HG03521 (cell line): ENCODE data around the gene ADD1.

ENCODE experiments used
- ATAC-seq: cut with Tn5 transposase; IDR thresholded peaks from one replicate; pipeline ENCODE4 v1.9.1; 2021; ENCODE audit warnings: mild to moderate bottlenecking, moderate library complexity; ENCODE audit not compliant: unreplicated experiment

Gene ADD1

DNA sequence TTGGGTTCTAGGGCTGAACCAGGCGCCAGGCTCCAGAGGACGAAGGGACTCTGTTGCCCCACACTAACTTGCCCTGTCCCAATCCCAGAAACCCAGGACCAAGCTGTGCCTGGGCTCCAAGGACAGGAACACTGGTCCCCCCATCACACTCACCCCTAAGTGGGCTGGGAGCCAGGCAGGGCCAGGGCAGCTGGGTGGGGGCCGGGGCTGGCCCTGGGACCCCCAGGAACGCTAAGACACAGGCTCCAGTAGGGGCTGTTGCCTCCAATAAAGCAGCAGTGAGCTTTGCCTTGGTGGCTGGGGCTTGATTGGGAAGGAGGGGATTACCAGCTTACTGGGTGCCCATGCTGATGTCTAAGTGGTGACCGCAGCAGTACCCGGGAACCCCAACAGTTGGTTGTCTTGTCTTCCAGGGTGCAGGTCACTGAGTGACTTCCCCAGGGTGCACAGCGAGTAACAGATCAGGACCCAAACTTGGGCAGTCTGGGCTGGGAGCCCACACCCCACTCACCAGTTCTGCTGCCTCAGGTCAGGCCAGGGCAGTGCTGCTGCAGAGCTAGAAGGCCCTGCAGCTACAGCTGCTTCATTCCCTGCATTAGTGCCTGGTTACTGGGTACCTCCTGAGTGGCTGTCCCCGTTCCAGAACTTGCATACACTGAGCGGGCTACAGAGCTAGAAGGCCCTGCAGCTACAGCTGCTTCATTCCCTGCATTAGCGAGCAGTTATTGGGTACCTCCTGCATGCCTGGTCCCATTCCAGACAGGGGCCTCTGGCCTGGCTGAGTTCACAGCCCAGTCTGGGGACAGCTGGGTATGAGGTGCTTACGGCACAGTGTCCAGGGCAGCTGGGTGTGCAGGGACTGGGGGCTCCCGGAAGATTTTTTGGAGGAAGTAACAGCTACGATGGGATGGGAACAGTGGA, 9.4 kb upstream of the ADD1 start:
- ATAC-seq: no peak

- no peak for ATAC-seq
Measured at GRCh38 chr4:2835978-2836377, 7.7 kb upstream of the ADD1 start.

DNA sequence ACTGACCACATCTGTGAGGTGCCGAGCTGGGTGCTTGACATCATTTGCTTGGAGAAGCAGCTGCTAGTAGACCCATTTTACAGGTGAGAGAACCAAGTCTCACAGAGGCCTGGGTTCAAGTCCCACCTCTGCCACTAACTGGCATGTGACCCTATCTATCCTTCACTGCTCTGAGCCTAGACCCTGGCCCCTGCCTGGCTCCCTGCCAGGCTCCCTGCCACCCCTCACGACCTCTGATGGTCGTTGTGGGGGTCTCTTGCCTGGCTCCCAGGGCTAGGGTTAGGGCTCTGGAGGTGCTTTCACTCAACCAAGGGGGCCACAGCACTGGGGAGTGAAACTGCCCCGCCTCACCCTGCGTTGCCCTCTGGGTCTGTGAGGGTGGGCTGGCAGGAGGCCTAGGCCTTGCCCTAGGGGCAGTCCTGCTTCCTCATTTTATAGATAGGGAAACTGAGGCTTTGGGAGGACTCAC, 7.2 kb upstream of the ADD1 start:
- ATAC-seq: no peak

- no peak for ATAC-seq
Measured at GRCh38 chr4:2837110-2837903, 6.3 kb upstream of the ADD1 start.

DNA sequence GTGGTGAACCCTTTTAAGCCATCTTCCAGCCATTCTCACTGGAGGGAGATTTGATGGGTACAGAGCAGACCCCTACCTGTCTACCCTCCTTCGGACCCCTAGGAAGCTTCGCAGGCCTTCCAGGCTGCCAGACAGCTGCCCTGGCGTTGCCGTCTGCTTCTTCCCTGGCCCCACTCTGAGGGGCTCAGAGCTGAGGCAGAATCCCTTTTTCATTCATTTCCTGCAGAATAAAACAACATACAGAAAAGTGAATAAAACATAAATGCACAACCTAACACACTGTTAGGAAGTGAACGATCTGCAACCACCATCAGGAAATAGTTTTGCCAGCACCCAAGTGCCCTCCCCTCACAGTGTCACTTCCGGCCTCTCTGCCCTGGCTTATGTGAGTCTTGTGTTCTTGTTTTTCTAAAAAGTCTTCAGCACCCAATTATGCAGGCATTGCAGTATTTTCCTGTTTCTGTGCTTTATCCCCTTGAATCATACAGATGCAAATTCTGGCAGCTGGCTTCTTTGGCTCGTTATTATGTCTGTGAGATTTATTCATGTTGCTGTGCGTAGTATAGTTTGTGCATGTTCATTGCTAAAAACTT, 5.6 kb upstream of the ADD1 start:
- ATAC-seq: no peak

DNA sequence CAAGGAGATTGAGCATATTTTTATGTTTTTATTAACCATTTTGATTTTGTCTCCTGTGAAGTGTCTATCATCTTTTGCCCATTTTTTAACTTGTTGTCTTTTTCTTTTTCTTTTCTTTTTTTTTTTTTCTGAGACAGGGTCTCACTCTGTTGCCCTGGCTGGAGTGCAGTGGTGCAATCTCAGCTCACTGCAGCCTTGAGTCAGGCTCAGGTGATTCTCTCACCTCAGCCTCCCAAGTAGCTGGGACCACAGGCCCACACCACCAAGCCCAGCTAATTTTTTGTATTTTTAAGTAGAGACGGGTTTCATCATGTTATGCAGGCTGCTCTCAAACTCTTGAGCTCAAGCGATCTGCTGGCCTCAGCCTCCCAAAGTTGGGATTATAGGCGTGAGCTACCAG, 4.6 kb upstream of the ADD1 start:
- no peak for ATAC-seq

DNA sequence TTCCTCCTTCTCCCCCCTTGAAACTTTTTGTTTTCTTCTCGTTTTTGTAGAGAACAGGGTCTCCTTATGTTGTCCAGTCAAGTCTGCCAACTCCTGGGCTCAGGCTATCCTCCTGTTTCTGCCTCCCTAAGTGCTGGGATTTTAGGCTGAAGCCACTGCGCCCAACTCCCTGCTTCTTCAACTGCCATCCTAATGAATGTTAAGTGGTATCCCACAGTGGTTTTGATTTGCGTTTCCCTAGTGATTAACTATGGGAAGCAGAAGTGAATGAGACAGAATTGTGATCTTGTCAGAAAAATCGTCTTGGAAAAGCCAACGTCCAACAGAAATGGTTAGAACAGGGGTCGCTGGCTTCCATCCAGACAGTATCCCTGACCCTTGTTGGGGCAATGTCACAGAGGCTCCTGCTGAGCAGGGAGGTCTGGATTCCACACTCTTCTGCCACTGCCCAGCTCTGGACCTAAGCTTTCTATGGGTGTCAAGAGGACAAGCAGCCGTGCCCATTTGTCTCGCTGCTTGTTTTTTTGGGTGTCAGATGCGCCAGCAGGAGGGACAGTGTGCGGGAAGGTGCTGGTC, 869 bp upstream of the ADD1 start:
- no peak for ATAC-seq

- ATAC-seq: no peak
Measured at GRCh38 chr4:2843941-2844584, 419 bp downstream of the ADD1 start.

GRCh38 chr4:2846172-2846571, 2.5 kb downstream of the ADD1 start:
- ATAC-seq: no peak

DNA sequence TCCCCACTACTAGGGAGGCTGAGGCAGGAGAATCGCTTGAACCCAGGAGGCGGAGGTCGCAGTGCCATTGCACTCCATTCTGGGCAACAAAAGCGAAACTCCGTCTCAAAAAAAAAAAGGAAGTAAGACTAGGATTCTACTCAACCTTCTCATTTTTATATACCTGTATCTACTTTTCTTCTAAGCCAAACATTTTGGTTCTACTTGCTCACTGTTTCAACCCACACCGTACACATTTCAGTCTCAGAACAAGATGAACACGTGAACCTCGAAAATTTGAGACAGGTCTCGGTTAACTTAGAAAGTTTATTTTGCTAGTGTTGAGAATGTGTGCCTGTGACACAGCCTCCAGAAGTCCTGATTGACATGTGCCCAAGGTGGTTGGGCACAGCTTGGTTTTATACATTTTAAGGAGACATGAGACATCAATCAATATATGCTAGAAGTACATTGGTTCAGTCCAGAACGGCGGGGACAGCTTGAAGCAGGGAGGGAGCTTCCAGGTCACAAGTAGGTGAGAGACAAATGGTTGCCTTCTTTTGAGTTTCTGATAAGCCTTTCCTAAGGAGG, 3.7 kb downstream of the ADD1 start:
- no peak for ATAC-seq

DNA sequence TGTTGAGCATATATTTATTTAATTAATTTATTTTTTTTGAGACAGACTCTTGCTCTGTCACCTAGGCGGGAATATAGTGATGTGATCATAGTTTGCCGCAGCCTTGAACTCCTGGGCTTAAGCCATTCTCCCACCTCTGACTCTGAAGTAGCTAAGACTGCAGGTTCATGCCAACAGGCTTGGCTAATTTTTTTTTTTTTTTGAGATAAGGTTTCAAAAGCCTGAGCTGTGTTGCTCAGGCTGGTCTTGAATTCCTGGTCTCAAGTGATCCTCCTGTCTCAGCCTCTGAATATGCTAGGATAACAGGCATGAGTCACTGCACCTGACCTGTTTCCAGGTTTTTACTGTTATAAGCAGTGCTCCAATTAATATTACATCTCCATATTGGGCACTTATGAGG, 4.8 kb downstream of the ADD1 start:
- no peak for ATAC-seq

DNA sequence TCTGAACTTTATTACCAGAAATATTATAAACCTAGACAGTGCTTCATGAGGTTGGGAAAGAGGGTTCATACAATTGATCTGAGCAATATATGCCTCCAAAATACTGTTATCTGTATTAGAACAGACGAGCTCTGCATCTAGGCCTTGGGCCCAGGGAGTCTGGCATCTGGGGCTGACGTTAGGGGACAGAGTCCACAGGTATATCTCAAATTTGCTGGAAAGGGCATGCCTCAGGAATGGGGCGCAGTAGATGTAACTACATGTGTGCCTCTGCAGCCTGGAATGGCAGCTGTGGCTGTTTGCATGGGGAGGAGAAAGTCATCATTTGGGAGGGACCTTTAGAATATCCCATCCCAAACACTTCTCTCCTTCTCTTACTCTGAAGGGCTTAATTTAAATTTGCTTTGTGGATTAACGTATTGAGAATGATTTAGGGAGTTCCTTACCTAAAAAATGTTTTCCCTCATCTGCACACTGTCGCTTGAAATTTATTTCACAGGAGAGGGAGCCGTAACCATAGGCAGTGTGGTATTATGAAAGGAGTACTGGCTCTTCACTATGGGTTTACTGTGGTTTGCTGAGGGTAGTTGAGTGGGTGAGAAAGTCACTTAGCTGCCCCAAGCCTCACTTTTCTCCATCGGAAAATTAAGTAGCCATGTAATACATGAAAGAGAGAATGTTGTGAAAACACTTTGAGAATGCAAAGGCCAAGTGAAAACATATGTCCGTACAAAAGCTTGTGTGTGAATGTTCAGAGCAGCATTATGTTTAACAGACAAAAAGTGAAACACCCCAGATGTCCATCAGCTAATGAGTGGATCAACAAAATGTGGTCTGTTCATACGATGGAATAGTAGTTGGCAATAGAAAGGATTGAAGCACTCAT, 5.9 kb downstream of the ADD1 start:
- ATAC-seq: no peak

GRCh38 chr4:2850966-2851798, 7.5 kb downstream of the ADD1 start:
- ATAC-seq: no peak

DNA sequence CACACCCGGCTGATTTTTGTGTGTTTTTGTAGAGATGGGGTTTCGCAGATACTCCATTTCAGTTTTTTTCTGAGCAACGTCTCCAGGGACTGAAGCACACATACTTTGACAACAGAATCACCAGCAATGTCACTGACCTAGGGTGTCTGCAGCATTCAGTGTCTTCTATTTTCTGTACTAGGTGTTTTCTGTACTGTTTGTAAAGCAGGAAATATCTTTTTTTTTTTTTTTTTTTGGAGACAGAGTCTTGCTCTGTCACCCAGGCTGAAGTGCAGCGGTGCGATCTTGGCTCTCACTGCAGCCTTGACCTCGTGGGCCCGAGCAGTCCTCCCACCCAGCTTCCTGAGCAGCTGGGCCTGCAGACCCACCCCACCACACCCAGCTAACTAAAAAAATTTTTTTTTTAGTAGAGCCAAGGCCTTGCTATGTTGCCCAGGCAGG, 8.9 kb downstream of the ADD1 start:
- ATAC-seq: peak; percentile 60

DNA sequence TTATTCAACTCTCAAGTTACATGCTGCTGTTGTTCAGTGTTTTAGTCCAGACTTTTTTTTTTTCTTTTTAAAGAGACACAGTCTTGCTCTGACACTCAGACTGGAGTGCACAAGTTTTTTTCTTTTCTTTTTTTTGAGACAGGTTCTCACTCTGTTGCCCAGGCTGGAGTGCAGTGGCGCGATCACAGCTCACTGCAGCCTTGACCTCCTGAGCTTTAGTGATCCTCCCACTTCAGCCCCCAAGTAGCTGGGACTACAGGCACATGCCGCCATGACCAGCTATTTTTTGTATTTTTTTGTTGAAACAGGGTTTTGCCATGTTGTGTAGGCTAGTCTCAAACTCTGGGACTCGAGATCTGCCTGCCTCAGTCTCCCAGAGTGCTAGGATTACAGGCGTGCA, 11.9 kb downstream of the ADD1 start:
- ATAC-seq: no peak

GRCh38 chr4:2856266-2856665, 12.6 kb downstream of the ADD1 start:
- no peak for ATAC-seq

DNA sequence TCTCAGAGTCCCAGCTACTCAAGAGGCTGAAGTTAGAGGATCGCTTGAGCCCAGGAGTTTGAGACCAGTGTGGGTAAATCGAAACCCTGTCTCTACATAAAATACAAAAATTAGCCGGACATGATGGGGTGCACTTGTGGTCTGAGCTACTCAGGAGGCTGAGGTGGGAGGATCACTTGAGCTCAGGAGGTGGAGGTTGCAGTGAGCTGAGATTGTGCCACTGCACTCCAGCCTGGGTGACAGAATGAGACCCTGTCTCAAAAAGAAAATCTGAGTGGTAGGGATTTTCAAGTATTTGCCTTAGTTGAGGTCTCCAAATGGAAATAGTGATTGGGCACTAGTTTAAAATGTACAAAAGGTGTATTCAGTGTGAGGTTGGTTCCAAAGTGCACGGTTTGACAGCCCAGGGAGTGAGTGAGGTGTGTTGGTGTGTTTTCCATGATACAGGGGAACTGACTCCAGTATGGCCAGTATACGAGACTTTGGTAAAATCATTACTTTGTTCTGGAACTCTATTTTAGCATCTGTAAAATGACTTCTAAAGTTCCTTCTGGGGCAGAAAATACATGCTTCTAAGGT, 13.8 kb downstream of the ADD1 start:
- no peak for ATAC-seq
